ENCODE measurements around the gene IAH1.

- TF ChIP-seq POLR2A (IDR thresholded peaks at IDR 0.05) (no peak), CTCF (IDR thresholded peaks at IDR 0.05) (no peak)
Measured at GRCh38 chr2:9472511-9472910, 1.8 kb upstream of the IAH1 start.

All from vagina (tissue), 2 donors.